ENCODE results near the gene ANLN.
"Not testable (repeated sequence)": the region's sequence is repeated elsewhere in the genome, so short reads cannot be mapped to it uniquely, and the experiment has no call there.

The ANLN gene

GRCh38 chr7:36474283-36475010 lies 84.8 kb downstream of the ANLN start:
- DNase-seq (ENCODE audit: low spot score) (no peak), ATAC-seq (ENCODE audit: low read depth) (peak; percentile 79)
- Histone ChIP-seq H3K36me3 (ENCODE audit: low read depth) (no peaks in the 10 kb centered on the region), H3K27ac (ENCODE audit: poor library complexity, severe bottlenecking) (peak overlapping the region; percentile 40), H3K27me3 (ENCODE audit: insufficient read depth, poor library complexity, severe bottlenecking) (no peaks in the 10 kb centered on the region), H3K4me1 (ENCODE audit: insufficient read depth, poor library complexity, severe bottlenecking) (peaks cover 14% of the 10 kb centered on the region), H3K9me3 (ENCODE audit: severe bottlenecking) (no peaks in the 10 kb centered on the region), H3K4me3 (ENCODE audit: severe bottlenecking) (no peak overlapping the region)
- TF ChIP-seq, protein P1, sequence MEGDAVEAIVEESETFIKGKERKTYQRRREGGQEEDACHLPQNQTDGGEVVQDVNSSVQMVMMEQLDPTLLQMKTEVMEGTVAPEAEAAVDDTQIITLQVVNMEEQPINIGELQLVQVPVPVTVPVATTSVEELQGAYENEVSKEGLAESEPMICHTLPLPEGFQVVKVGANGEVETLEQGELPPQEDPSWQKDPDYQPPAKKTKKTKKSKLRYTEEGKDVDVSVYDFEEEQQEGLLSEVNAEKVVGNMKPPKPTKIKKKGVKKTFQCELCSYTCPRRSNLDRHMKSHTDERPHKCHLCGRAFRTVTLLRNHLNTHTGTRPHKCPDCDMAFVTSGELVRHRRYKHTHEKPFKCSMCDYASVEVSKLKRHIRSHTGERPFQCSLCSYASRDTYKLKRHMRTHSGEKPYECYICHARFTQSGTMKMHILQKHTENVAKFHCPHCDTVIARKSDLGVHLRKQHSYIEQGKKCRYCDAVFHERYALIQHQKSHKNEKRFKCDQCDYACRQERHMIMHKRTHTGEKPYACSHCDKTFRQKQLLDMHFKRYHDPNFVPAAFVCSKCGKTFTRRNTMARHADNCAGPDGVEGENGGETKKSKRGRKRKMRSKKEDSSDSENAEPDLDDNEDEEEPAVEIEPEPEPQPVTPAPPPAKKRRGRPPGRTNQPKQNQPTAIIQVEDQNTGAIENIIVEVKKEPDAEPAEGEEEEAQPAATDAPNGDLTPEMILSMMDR (IDR thresholded peaks at IDR 0.05; ENCODE audit: poor library complexity, severe bottlenecking) = no peak

- Histone ChIP-seq H3K9me3 (ENCODE audit: severe bottlenecking) (no peaks in the 10 kb centered on the region), H3K4me3 (ENCODE audit: severe bottlenecking) (no peak overlapping the region), H3K27me3 (ENCODE audit: insufficient read depth, poor library complexity, severe bottlenecking) (no peaks in the 10 kb centered on the region), H3K36me3 (ENCODE audit: low read depth) (no peaks in the 10 kb centered on the region), H3K27ac (ENCODE audit: poor library complexity, severe bottlenecking) (peak overlapping the region; percentile 40), H3K4me1 (ENCODE audit: insufficient read depth, poor library complexity, severe bottlenecking) (peaks cover 14% of the 10 kb centered on the region)
- TF ChIP-seq, protein P1 (IDR thresholded peaks at IDR 0.05; ENCODE audit: poor library complexity, severe bottlenecking) = no peak
- DNase-seq (ENCODE audit: low spot score) (no peak), ATAC-seq (ENCODE audit: low read depth) (no peak)
Observed at GRCh38 chr7:36475011-36475342, 85.3 kb downstream of the ANLN start.

- Histone ChIP-seq H3K4me1 (ENCODE audit: insufficient read depth, poor library complexity, severe bottlenecking) (peaks cover 14% of the 10 kb centered on the region), H3K36me3 (ENCODE audit: low read depth) (no peaks in the 10 kb centered on the region), H3K27me3 (ENCODE audit: insufficient read depth, poor library complexity, severe bottlenecking) (no peaks in the 10 kb centered on the region), H3K27ac (ENCODE audit: poor library complexity, severe bottlenecking) (no peak overlapping the region), H3K4me3 (ENCODE audit: severe bottlenecking) (no peak overlapping the region), H3K9me3 (ENCODE audit: severe bottlenecking) (no peaks in the 10 kb centered on the region)
- DNase-seq (ENCODE audit: low spot score) (no peak), ATAC-seq (ENCODE audit: low read depth) (no peak)
- TF ChIP-seq, protein P1 (IDR thresholded peaks at IDR 0.05; ENCODE audit: poor library complexity, severe bottlenecking) = no peak
Observed at GRCh38 chr7:36475381-36475780, 85.7 kb downstream of the ANLN start.

- no peak overlapping the region for H3K4me3 ChIP-seq (ENCODE audit: severe bottlenecking)
- no peak for DNase-seq (ENCODE audit: low spot score)
- H3K27ac ChIP-seq (ENCODE audit: poor library complexity, severe bottlenecking) = no peak overlapping the region
- H3K9me3 ChIP-seq (ENCODE audit: severe bottlenecking) = no peaks in the 10 kb centered on the region
- no peaks in the 10 kb centered on the region for H3K27me3 ChIP-seq (ENCODE audit: insufficient read depth, poor library complexity, severe bottlenecking)
- TF ChIP-seq, protein P1 (IDR thresholded peaks at IDR 0.05; ENCODE audit: poor library complexity, severe bottlenecking) = no peak
- peaks cover 10% of the 10 kb centered on the region for H3K4me1 ChIP-seq (ENCODE audit: insufficient read depth, poor library complexity, severe bottlenecking)
- no peaks in the 10 kb centered on the region for H3K36me3 ChIP-seq (ENCODE audit: low read depth)
- ATAC-seq (ENCODE audit: low read depth) = no peak
Observed at GRCh38 chr7:36478745-36479144, 89.1 kb downstream of the ANLN start.

DNA sequence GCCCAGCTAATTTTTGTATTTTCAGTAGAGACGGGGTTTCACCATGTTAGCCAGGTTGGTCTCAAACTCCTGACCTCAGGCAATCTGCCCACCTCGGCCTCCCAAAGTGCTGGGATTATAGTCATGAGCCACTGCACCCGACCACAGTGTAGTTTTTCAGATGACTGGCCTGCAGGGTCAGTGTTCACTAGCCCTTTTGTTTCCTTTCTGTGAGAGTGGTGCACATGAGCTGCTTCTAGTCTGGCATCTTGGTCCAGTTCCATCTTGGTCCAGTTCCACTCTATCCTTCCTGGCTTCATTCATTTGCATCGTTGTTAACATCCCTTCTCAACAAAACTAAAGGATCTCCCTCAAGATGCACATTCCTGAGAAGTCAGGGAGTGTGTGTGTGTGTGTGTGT lies 94.2 kb downstream of the ANLN start:
- not testable (repeated sequence) for ATAC-seq (ENCODE audit: low read depth); DNase-seq (ENCODE audit: low spot score); H3K27me3 ChIP-seq (ENCODE audit: insufficient read depth, poor library complexity, severe bottlenecking); H3K4me1 ChIP-seq (ENCODE audit: insufficient read depth, poor library complexity, severe bottlenecking); H3K9me3 ChIP-seq (ENCODE audit: severe bottlenecking); H3K27ac ChIP-seq (ENCODE audit: poor library complexity, severe bottlenecking); H3K4me3 ChIP-seq (ENCODE audit: severe bottlenecking); H3K36me3 ChIP-seq (ENCODE audit: low read depth)

Measured in RWPE2 (cell line).